Effector memory CD4-positive, alpha-beta T cell (primary cell): Measurements from ENCODE around the gene SLC11A1.

Experiments used
- DNase-seq, 3 donors: peaks; one replicate each; pipeline ENCODE4 v3.0.0-alpha.2; 2020
- H3K27ac ChIP-seq: 2 replicates; pipeline ENCODE4 v1.7.0; 2013; ENCODE audit warnings: mild to moderate bottlenecking, low read length, moderate library complexity; ENCODE audit not compliant: insufficient read depth, poor library complexity, severe bottlenecking
- H3K27me3 ChIP-seq: replicated peaks from 2 replicates; pipeline ENCODE4 v1.7.0; 2013; ENCODE audit warnings: mild to moderate bottlenecking, low read length; ENCODE audit not compliant: insufficient read depth, control insufficient read depth, poor library complexity, severe bottlenecking
- H3K36me3 ChIP-seq: 2 replicates; pipeline ENCODE4 v1.7.0; 2013; ENCODE audit warnings: mild to moderate bottlenecking, low read length, moderate library complexity; ENCODE audit not compliant: control insufficient read depth, insufficient read depth
- H3K4me1 ChIP-seq: 2 replicates; pipeline ENCODE4 v1.7.0; 2013; ENCODE audit warnings: low read length, mild to moderate bottlenecking; ENCODE audit not compliant: control insufficient read depth, insufficient read depth, poor library complexity, severe bottlenecking
- H3K4me3 ChIP-seq: 2 replicates; pipeline ENCODE4 v1.7.0; 2013; ENCODE audit warnings: low read length, low read depth, mild to moderate bottlenecking; ENCODE audit not compliant: insufficient read depth, poor library complexity, severe bottlenecking
- H3K9me3 ChIP-seq: 2 replicates; pipeline ENCODE4 v1.7.0; 2013; ENCODE audit warnings: mild to moderate bottlenecking, low read length, moderate library complexity; ENCODE audit not compliant: control insufficient read depth

Gene SLC11A1

DNA sequence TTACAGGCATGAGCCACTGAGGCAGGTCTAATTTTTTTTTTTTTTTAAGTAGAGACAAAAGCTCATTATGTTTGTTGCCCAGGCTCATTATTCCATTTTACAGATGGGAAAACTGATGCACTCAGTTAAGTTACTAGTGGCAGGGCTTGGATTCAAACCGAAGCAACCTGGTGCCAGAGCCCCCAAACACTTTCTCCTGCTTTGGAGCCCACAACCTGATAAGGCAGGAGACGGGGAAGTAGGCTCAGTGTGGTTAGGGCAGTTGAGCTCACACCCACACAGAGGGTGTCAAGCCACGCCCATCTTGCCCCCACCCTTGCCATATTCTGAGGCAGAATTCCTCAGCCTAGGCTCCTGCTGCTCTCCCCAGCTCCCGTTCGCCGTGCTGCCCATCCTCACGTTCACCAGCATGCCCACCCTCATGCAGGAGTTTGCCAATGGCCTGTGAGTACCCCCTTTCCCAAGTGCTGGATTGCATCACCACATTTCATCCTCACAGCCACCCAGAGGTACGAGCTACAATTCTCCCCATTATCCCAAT, 11.7 kb downstream of the SLC11A1 start:
- no peaks in the 10 kb centered on the region for H3K36me3 ChIP-seq
- no peaks in the 10 kb centered on the region for H3K9me3 ChIP-seq
- no peaks in the 10 kb centered on the region for H3K27me3 ChIP-seq
- H3K4me1 ChIP-seq: peaks cover 27% of the 10 kb centered on the region
- H3K27ac ChIP-seq: no peak overlapping the region
- no peak for DNase-seq
- no peak overlapping the region for H3K4me3 ChIP-seq

DNA sequence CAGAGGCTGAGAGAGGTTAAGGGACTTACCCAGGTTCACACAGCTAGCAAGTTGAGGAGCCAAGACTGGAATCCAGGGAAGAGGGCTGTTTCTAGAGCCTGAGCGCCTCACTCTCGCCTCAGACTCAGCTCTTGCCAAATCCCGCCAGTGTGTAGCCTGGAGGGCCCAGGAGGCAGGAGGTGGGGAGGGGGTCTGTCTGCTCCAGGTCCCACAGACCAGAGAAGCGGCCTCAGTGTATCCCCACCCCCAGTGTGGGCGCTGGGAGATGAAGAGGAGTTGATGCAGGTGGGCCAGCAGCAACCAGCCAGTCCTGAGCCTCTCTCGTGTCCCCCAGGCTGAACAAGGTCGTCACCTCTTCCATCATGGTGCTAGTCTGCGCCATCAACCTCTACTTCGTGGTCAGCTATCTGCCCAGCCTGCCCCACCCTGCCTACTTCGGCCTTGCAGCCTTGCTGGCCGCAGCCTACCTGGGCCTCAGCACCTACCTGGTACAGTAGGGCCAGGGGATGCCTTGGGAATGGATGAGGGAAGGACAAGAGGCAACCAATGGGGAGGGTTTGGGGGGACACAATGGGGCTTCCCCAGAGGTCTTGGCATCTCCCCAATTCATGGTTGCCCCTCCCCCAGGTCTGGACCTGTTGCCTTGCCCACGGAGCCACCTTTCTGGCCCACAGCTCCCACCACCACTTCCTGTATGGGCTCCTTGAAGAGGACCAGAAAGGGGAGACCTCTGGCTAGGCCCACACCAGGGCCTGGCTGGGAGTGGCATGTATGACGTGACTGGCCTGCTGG, 12.4 kb downstream of the SLC11A1 start:
- Histone ChIP-seq H3K4me1 (peaks cover 32% of the 10 kb centered on the region), H3K36me3 (no peaks in the 10 kb centered on the region)
- DNase-seq: no peak

DNA sequence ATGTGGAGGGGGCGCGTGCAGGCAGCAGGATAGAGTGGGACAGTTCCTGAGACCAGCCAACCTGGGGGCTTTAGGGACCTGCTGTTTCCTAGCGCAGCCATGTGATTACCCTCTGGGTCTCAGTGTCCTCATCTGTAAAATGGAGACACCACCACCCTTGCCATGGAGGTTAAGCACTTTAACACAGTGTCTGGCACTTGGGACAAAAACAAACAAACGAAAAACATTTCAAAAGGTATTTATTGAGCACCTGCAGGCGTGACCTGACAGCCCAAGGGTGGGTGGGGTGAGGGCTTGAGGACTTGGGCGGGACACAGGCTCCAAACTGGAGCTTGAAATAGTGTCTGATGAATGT, 13.0 kb downstream of the SLC11A1 start:
- DNase-seq: no peak
- Histone ChIP-seq H3K9me3 (no peaks in the 10 kb centered on the region), H3K27ac (no peak overlapping the region), H3K27me3 (no peaks in the 10 kb centered on the region), H3K36me3 (no peaks in the 10 kb centered on the region), H3K4me1 (peaks cover 32% of the 10 kb centered on the region), H3K4me3 (no peak overlapping the region)

More for the DNA sequence above, 12.4 kb downstream of the SLC11A1 start:
- Histone ChIP-seq H3K27me3 (no peaks in the 10 kb centered on the region), H3K27ac (no peak overlapping the region), H3K9me3 (no peaks in the 10 kb centered on the region), H3K4me3 (no peak overlapping the region)

DNA sequence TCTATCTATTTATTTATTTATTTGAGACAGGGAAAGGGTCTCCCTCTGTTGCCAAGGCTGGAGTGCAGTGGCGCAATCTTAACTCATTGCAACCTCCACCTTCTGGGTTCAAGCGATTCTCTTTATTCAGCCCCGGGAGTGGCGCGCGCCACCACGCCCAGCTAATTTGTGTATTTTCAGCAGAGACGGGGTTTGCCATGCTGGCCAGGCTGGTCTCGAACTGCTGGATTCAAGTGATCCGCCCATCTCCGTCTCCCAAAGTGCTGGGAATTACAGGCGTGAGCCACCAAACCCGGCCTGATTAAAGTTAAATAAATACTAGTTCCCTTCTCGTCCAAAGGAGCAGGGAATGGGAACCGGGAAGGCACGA, 13.4 kb downstream of the SLC11A1 start:
- no peak for DNase-seq
- Histone ChIP-seq H3K36me3 (no peaks in the 10 kb centered on the region), H3K9me3 (no peaks in the 10 kb centered on the region), H3K4me1 (peaks cover 32% of the 10 kb centered on the region), H3K4me3 (peak overlapping the region; percentile 59), H3K27ac (peak overlapping the region; percentile 92), H3K27me3 (no peaks in the 10 kb centered on the region)

DNA sequence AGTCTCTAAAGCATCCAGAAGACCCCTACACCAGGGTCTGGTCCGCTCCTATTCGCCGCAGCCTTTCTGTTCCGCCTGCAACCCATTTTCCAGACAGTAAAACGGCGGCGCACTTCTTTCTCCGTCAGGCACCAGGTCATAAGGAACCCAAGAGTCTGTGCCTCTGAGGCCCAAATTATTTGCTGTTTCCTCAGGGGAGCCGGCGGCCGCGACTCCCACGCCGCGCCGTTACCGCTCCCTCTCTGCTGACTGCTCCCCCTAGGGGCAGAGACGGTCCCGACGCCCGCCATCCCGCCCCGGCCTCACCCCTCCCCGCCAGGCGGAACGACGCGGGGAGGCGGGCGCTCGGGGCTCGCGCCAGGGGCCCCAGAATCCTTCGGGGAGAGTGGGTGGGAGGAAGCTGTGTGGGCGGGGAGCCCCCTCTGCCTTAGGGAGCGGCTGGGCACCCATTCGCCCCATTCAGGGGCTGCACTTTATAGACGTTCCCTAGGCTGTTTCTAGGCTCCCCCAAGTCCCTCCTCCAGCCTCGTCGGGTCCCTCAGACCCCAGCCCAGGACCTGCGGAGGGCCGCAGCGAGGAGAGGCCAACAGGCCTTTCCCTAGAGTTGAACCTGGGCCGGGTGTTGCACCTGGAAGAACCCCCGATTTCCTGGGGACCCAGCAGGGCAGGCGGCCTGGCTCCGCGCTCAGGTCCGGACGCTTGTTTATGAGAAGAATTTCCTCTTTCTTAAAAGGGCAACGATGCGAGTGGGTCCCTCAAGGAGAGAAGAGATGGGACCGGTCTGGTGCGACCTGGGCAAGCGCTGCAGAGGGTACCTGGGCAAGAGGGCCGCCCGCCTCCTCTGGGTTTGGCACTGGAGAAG, 14.0 kb downstream of the SLC11A1 start:
- Histone ChIP-seq H3K27me3 (no peaks in the 10 kb centered on the region), H3K9me3 (no peaks in the 10 kb centered on the region), H3K4me1 (peaks cover 34% of the 10 kb centered on the region), H3K4me3 (peak overlapping the region; percentile 59), H3K27ac (peak overlapping the region; percentile 92), H3K36me3 (no peaks in the 10 kb centered on the region)
- DNase-seq: peak; percentile 90 to 92 (median 91)

DNA sequence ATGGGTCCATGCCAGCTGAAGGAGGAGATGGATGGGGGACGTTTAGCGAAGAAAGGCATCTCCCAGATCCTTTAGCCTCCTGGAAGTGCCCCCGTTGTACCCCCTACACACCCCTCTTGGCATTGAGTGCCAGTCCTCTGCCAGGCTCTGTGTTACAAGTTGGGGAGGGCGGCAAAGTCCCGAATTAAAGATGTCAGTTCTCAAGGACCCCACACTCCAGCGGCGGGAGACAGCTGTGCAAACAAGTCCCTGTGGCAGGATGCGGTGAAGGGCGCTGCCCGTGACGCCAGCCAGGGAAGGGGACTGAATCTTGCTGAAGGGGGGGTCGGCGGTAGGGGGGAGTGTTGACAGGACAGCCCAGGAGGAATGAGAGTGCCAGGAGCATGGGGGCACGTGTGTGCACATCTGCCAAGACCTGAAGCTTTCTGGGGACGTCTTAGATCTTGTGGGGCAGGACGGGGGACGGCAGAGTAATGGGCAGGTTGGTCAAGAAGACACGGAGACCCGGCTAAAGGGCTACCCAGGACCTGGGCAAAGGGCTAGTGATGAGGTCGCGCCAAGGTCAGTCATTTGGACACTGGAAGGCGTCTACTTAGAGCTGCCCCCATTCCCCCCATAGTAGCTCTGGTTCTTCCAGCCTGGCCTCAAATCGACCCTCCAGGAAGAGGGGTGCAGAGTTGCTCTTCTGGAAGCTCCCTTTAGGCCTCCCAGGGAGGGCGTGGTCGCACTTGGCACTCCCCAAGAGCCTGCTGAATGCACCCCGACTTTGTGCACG, 14.8 kb downstream of the SLC11A1 start:
- Histone ChIP-seq H3K4me1 (peaks cover 43% of the 10 kb centered on the region), H3K27ac (peak overlapping the region; percentile 92), H3K36me3 (peaks cover 4% of the 10 kb centered on the region), H3K9me3 (no peaks in the 10 kb centered on the region), H3K4me3 (peak overlapping the region; percentile 59), H3K27me3 (no peaks in the 10 kb centered on the region)
- peak; percentile 66 to 70 (median 70) for DNase-seq

DNA sequence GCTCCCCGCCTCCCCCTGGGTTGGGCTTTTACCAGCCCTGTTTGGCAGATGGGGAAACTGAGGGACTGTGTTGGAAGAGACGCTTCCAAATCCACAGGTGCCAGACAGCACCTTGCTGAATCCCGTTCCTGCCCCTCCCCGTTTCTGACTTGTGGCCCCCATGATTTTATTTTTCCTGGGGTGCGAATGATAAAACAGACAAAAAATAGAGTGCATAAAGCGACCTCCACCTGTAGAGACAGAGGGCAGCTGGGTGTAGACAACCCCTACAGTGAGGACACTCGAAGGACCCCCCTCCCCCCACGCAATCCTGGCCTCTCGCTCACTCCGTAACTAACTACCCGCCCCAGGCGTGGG, 15.4 kb downstream of the SLC11A1 start:
- H3K27me3 ChIP-seq: no peaks in the 10 kb centered on the region
- H3K27ac ChIP-seq: peak overlapping the region; percentile 92
- no peak for DNase-seq
- H3K4me3 ChIP-seq: peak overlapping the region; percentile 59
- H3K4me1 ChIP-seq: peaks cover 48% of the 10 kb centered on the region
- peaks cover 10% of the 10 kb centered on the region for H3K36me3 ChIP-seq
- H3K9me3 ChIP-seq: no peaks in the 10 kb centered on the region

DNA sequence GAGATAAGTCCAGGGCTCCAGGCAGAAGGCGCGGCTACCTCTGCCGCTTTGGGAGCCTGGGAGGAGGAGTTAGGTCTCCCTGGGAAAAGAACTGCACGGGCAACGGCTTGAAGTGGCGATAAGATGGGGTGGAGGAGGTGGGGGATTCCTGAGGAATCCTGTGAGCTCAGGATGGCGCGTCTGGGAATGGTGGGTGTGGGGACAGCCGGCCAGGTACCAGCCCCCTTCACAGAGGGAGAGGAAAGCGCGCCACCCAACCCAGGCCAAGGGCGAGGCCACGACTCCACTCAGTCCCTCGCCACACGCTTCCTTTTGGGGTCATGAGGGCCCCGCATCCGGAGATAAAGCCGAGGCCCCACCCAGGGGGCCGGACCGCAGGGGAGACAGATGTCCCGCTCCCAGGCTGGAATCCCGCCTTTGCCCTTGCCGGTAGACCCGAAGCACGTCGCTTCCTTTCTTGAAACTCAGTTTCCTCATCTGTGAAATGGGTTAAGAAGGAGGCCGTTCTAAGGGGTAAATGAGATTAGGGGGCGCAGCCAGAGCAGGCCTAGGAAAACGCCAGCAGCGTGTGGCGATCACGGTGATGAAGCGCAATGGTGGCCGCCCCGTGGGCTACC, 15.9 kb downstream of the SLC11A1 start:
- peaks cover 15% of the 10 kb centered on the region for H3K36me3 ChIP-seq
- H3K9me3 ChIP-seq: no peaks in the 10 kb centered on the region
- DNase-seq: peak; percentile 47 to 60 (median 48)
- H3K27me3 ChIP-seq: no peaks in the 10 kb centered on the region
- H3K27ac ChIP-seq: peak overlapping the region; percentile 92
- peak overlapping the region; percentile 59 for H3K4me3 ChIP-seq
- H3K4me1 ChIP-seq: peaks cover 49% of the 10 kb centered on the region
